Bronchial epithelial cell (primary cell): ENCODE data around the gene GARIN5A. TPM values are rescaled to one million over a fixed set of nuclear protein-coding genes. Genes with fewer than 3 reads are reported as not detected.
"Not testable (repeated sequence)": the region's sequence is repeated elsewhere in the genome, so short reads cannot be mapped to it uniquely, and the experiment has no call there.

Experiments used
- DNase-seq: peaks from one replicate; pipeline ENCODE4 v3.0.0-alpha.2; 2010; ENCODE audit warnings: low read depth
- FAIRE-seq: peaks from 2 replicates; lab custom pipeline; 2011; peaks lifted over from hg19 to GRCh38; lab: Jason Lieb, UNC
- H3K27me3 ChIP-seq: 2 replicates; pipeline ENCODE4 v1.5.1; 2011; ENCODE audit warnings: low read length; ENCODE audit not compliant: control insufficient read depth, insufficient read depth
- H3K36me3 ChIP-seq: 2 replicates; pipeline ENCODE4 v1.5.1; 2011; ENCODE audit warnings: low read length; ENCODE audit not compliant: control insufficient read depth, insufficient read depth
- H3K4me3 ChIP-seq: 2 replicates; pipeline ENCODE4 v1.5.1; 2011; ENCODE audit warnings: mild to moderate bottlenecking, low read depth, low read length, control low read depth
- total RNA-seq: library from RNA; depleted of rRNA; stranded (reverse); fragments of >200 nt; gene quantifications from 2 replicates; pipeline ENCODE4 v1.2.1, GENCODE V29; 2014
- TF ChIP-seq, protein P1 (sequence below): IDR thresholded peaks from 2 replicates; pipeline ENCODE4 v1.5.1; 2011; ENCODE audit warnings: mild to moderate bottlenecking, moderate library complexity, low read length, control low read depth, inconsistent platforms; ENCODE audit not compliant: insufficient read depth, severe bottlenecking

Gene GARIN5A
- total RNA-seq, 1 donor from 2014 or later: 0.79 TPM

- DNase-seq (no peak), FAIRE-seq (no peak)
- H3K36me3 ChIP-seq: no peaks in the 10 kb centered on the region
- no peaks in the 10 kb centered on the region for H3K27me3 ChIP-seq
- TF ChIP-seq, protein P1, sequence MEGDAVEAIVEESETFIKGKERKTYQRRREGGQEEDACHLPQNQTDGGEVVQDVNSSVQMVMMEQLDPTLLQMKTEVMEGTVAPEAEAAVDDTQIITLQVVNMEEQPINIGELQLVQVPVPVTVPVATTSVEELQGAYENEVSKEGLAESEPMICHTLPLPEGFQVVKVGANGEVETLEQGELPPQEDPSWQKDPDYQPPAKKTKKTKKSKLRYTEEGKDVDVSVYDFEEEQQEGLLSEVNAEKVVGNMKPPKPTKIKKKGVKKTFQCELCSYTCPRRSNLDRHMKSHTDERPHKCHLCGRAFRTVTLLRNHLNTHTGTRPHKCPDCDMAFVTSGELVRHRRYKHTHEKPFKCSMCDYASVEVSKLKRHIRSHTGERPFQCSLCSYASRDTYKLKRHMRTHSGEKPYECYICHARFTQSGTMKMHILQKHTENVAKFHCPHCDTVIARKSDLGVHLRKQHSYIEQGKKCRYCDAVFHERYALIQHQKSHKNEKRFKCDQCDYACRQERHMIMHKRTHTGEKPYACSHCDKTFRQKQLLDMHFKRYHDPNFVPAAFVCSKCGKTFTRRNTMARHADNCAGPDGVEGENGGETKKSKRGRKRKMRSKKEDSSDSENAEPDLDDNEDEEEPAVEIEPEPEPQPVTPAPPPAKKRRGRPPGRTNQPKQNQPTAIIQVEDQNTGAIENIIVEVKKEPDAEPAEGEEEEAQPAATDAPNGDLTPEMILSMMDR: no peak
- no peak overlapping the region for H3K4me3 ChIP-seq
Measured at GRCh38 chr19:50449236-50449899, 27.3 kb downstream of the GARIN5A start.

DNA sequence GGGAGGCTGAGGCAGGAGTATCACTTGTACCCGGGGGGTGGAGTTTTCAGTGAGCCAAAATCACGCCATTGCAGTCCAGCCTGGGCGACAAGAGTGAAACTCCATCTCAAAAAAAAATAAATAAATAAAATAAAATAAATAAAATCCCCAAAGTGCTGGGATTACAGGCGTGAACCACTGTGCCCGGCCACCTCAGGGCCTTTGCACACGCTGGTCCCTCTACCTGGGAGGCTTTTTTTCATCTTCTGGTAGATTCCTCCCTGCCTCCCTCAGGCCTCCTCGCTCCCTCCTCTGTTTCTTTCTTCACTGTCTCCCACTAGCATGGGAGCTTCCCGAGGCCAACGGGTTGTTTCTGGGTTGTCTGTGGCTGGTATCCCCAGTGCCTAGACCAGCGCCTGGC is 28.9 kb downstream of the GARIN5A start:
- no peak for FAIRE-seq
- DNase-seq: no peak

DNA sequence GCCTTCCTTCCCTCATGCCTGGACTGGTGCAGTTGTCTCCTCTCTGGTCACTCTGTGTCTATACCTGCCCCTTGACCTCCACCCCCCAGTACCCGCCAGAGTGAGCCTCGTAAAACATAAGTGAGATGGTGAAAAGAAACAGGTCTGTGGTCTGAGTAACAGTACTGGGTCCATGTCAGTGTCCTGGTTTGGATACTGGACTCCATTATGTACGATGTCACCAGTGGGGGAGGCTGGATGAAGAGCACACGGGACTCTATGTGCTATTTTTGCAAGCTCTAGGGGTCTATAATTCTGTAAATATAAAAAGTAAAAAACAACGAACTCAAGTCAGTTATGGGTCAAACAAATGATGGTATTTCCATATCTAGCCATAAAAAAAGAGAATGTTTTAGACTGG is 29.6 kb downstream of the GARIN5A start:
- DNase-seq (no peak), FAIRE-seq (no peak)
- Histone ChIP-seq H3K27me3 (no peaks in the 10 kb centered on the region), H3K36me3 (no peaks in the 10 kb centered on the region), H3K4me3 (no peak overlapping the region)
- TF ChIP-seq, protein P1: no peak

More for the DNA sequence above, 28.9 kb downstream of the GARIN5A start:
- Histone ChIP-seq H3K36me3 (no peaks in the 10 kb centered on the region), H3K27me3 (no peaks in the 10 kb centered on the region), H3K4me3 (no peak overlapping the region)
- TF ChIP-seq, protein P1: no peak

- H3K36me3 ChIP-seq: no peaks in the 10 kb centered on the region
- no peaks in the 10 kb centered on the region for H3K27me3 ChIP-seq
- TF ChIP-seq, protein P1: no peak
- H3K4me3 ChIP-seq: no peak overlapping the region
- DNase-seq (no peak), FAIRE-seq (no peak)
Measured at GRCh38 chr19:50444059-50444458, 32.6 kb downstream of the GARIN5A start.

DNA sequence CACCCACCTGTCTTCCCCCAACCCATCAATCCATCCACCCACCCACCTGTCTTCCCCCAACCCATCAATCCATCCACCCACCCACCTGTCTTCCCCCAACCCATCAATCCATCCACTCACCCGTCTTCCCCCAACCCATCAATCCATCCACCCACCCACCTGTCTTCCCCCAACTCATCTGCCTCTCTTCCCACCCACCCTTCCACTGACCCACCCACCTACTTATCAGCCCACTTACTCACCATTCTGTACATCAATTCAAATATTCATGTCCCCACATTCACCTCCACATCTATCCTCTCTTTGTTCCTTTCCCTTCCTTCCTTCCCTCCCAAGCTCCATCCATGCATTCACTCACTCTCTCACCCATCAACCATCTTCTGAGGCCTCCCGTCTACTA is 37.5 kb downstream of the GARIN5A start:
- DNase-seq, H3K27me3 ChIP-seq, H3K36me3 ChIP-seq, FAIRE-seq, H3K4me3 ChIP-seq: not testable (repeated sequence)

DNA sequence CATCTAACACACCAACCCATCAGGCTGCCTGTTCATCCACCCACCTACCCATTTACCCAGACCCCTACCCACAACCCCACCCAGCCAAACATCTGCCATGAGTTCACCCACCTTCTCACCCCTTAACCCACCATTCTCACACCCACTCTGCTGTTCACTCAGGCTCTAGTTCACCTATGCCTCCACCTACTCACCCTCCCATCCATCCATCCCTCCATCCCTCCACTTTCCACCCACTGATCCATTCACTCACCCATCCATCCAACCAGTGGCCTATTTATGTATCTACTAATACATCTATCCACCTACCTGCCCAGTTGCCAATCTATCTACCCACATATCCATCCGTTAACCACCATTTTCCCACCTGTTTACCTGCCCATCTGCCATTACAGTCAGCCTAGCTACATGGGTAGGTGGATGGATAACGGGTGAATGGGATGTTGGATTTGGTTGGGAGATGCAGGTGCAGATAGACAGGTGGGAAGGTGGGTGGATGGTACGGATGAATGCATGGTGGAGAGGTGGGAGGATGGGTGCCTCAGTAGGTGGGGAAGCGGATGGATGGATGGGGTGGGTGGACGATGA is 38.7 kb downstream of the GARIN5A start:
- Histone ChIP-seq H3K27me3 (no peaks in the 10 kb centered on the region), H3K36me3 (no peaks in the 10 kb centered on the region), H3K4me3 (no peak overlapping the region)
- no peak for DNase-seq
- TF ChIP-seq, protein P1: no peak
- no peak for FAIRE-seq
